Kidney (tissue), 14 donors: ENCODE measurements around the gene ZFAND3. TPM values are rescaled to one million over a fixed set of nuclear protein-coding genes. Genes with fewer than 3 reads are reported as not detected.

Source experiments
- DNase-seq, 5 donors: peaks; one replicate each; pipeline ENCODE4 v3.0.0-alpha.2; 2013 to 2020
- FAIRE-seq: peaks from 2 replicates; lab custom pipeline; 2012; peaks lifted over from hg19 to GRCh38; lab: Jason Lieb, UNC
- H3K27ac ChIP-seq, 2 donors: one replicate each; pipeline ENCODE4 v1.7.0; 2013; ENCODE audit warnings: low read depth in 2 of 2, low read length in 2 of 2, inconsistent platforms in 1 of 2
- H3K27me3 ChIP-seq: one replicate; pipeline ENCODE4 v1.7.1; 2013; ENCODE audit warnings: low read length, inconsistent platforms; ENCODE audit not compliant: control insufficient read depth, insufficient read depth
- H3K36me3 ChIP-seq, 3 donors: one replicate each; pipeline versions ENCODE4 v1.7.0 to v1.7.1; 2013; ENCODE audit warnings: low read length in 3 of 3, control low read depth in 1 of 3, inconsistent platforms in 1 of 3; ENCODE audit not compliant: insufficient read depth in 3 of 3, control insufficient read depth in 2 of 3
- H3K4me1 ChIP-seq, 3 donors: one replicate each; pipeline versions ENCODE4 v1.7.0 to v1.7.1; 2013; ENCODE audit warnings: low read length in 3 of 3, inconsistent platforms in 1 of 3, low read depth in 1 of 3; ENCODE audit not compliant: control insufficient read depth in 2 of 3, insufficient read depth in 2 of 3
- H3K4me3 ChIP-seq, 3 donors: one replicate each; pipeline versions ENCODE4 v1.7.0 to v1.8.1; 2013; ENCODE audit warnings: low read length in 3 of 3, control low read depth in 1 of 3, inconsistent platforms in 1 of 3
- H3K9ac ChIP-seq, 3 donors: one replicate each; pipeline versions ENCODE4 v1.7.0 to v1.7.1; 2013; ENCODE audit warnings: low read length in 3 of 3, control low read depth in 1 of 3, inconsistent platforms in 1 of 3
- H3K9me3 ChIP-seq, 3 donors: one replicate each; pipeline versions ENCODE4 v1.7.0 to v1.7.1; 2013; ENCODE audit warnings: low read length in 3 of 3, control low read depth in 1 of 3, inconsistent platforms in 1 of 3; ENCODE audit not compliant: control insufficient read depth in 2 of 3, insufficient read depth in 1 of 3
- intact Hi-C: fragments of 100-400 bp; cut with DNase I; formaldehyde crosslinking; loops from one replicate; pipeline ENCODE4 v1.11.1; 2022
- polyA plus RNA-seq: library from polyadenylated mRNA; stranded (reverse); fragments of 350-450 nt; fragmentation: Illumina TruSeq; extraction: RNeasy Lipid Tissue Mini Kit (QIAGEN cat#74804); gene quantifications from one replicate; pipeline ENCODE4 v1.2.3, GENCODE V29; 2014; ENCODE audit warnings: low read depth, low replicate concordance; ENCODE audit not compliant: insufficient read depth
- total RNA-seq: library from RNA; stranded (reverse); fragmentation: NEBNext Ultra II Directional; extraction: Animal tissue kit (Norgen Biotek cat#: 25700); gene quantifications from one replicate; pipeline ENCODE4 v1.2.1, GENCODE V29; 2021
- TF ChIP-seq, protein P1 (sequence below): IDR thresholded peaks from 3 replicates; pipeline ENCODE4 v1.5.1; 2012; ENCODE audit warnings: mild to moderate bottlenecking, moderate library complexity, borderline replicate concordance; ENCODE audit not compliant: insufficient read depth; ENCODE audit errors: extremely low read depth
- donor health status: control.
- donor health status: control.
- donor health status: control.
- donor health status: control.
- donor health status: control.
- donor health status: DM: yes; HTN: yes; CAD: no.
- donor health status: Normal renal cell carcinoma (clear cell type).

The ZFAND3 gene
- total and polyA plus RNA-seq, 2 donors from 2014 or later: 44.6 to 104 TPM

DNA sequence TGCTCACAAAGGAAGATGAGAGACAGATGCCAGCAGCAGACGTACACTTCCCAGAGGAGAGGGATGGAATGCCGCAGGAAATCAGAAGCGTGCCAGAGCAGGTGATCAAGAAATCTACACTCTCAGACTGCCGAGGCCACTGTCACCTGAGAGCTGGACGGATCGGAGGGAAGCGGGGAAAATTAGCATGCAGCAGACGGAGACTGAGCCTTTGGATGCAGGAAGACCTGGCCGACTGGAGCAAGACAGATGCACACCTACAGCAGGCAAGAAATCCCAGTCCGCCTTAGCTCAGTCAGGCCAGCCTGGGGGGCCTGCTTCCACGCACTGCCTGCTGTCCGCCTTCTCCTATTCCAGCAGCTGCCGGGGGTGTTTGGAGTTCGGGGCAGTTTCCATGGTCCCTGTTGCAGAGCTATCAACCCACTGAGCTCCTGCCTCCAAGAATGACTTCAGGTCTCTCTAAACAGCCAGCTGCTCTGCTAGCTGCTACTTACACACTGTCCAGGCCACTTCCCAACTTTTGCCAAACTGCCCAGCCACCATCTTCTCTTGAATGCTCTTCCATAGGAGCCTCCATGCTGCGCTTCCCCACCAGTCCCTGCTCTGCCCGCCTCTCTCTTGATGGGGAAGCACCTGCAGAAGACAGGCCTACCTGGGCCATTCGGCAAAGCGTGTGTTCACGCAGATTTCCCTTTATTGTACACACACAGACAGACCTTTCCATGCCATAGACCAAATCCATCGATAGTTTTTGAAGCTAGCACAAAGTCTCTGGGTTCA, 368.5 kb downstream of the ZFAND3 start:
- Histone ChIP-seq H3K4me3 (no peak overlapping the region), H3K4me1 (no peaks in the 10 kb centered on the region), H3K9ac (no peak overlapping the region), H3K36me3 (no peaks in the 10 kb centered on the region), H3K27ac (no peak overlapping the region), H3K9me3 (no peaks in the 10 kb centered on the region), H3K27me3 (no peaks in the 10 kb centered on the region)
- TF ChIP-seq, protein P1, sequence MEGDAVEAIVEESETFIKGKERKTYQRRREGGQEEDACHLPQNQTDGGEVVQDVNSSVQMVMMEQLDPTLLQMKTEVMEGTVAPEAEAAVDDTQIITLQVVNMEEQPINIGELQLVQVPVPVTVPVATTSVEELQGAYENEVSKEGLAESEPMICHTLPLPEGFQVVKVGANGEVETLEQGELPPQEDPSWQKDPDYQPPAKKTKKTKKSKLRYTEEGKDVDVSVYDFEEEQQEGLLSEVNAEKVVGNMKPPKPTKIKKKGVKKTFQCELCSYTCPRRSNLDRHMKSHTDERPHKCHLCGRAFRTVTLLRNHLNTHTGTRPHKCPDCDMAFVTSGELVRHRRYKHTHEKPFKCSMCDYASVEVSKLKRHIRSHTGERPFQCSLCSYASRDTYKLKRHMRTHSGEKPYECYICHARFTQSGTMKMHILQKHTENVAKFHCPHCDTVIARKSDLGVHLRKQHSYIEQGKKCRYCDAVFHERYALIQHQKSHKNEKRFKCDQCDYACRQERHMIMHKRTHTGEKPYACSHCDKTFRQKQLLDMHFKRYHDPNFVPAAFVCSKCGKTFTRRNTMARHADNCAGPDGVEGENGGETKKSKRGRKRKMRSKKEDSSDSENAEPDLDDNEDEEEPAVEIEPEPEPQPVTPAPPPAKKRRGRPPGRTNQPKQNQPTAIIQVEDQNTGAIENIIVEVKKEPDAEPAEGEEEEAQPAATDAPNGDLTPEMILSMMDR: no peak
- intact Hi-C loops: no loop called here
- FAIRE-seq (no peak), DNase-seq (peak in 1 of 5 donors; percentile 36)

DNA sequence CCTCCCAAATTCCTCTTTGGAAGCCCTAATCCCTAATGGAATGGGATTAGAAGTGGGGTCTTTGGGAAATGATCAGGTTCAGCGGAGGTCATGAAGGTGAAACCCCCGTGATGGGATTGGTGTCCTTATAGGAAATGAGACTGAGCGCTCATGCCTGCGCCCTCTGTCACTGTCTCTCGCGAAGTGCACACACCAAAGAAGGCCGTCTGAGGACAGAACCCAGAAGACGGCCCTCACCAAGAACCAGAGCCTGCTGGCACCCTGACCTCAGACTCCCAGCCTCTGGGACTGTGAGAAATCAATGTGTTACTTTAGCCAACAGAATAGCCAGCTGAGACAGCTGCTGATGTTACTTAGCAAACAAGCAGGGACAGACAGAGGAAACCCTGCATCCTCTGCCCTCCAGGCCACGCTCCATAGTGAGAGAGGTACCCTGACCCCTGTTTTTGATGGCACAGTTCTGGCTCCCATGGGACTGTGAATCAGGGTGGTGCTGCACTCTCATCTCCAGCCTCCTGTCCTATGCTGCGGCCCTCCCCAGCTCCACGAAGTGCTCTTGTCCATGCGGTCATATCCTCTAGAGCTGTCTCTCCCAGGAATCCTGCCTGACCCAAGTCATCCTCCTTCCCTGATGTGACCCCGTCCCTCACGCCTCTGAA, 369.3 kb downstream of the ZFAND3 start:
- Histone ChIP-seq H3K36me3 (no peaks in the 10 kb centered on the region), H3K27me3 (no peaks in the 10 kb centered on the region), H3K4me3 (no peak overlapping the region), H3K9me3 (no peaks in the 10 kb centered on the region), H3K27ac (no peak overlapping the region), H3K4me1 (no peaks in the 10 kb centered on the region), H3K9ac (no peak overlapping the region)
- peak in 1 of 5 donors; percentile 26 for DNase-seq
- TF ChIP-seq, protein P1: no peak
- intact Hi-C loops: no loop called here
- FAIRE-seq: no peak

DNA sequence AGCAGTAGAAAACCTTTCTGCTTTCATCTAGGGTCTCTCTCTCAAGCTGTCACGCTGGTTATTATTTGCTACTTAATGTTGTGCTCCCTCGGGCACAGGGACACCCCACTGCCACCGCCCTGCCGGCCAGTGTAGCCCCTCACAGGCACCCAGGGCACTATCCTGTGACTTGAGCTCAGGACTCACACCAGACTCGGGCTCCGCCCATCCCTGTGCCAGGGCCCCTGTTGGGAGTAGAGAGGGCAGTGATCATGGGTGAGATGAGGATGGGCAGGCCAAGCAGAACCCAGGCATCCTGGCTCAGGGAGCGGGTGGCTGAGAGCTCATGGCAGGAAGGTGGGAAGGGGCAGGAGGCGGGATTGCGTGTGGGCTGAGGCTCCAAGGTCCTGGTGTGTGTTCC, 371.9 kb downstream of the ZFAND3 start:
- Histone ChIP-seq H3K4me1 (no peaks in the 10 kb centered on the region), H3K4me3 (no peak overlapping the region), H3K9ac (no peak overlapping the region), H3K9me3 (no peaks in the 10 kb centered on the region), H3K36me3 (no peaks in the 10 kb centered on the region), H3K27ac (no peak overlapping the region), H3K27me3 (no peaks in the 10 kb centered on the region)
- TF ChIP-seq, protein P1: no peak
- intact Hi-C loops: no loop called here
- DNase-seq (no peak), FAIRE-seq (no peak)
